H9 (cell line): ENCODE data around the gene PAPOLA. TPM values are rescaled to one million over a fixed set of nuclear protein-coding genes. Genes with fewer than 3 reads are reported as not detected.

ENCODE experiments used
- DNase-seq: peaks from one replicate; pipeline ENCODE4 v3.0.0-alpha.2; 2017
- H2AFZ ChIP-seq: one replicate; pipeline ENCODE4 v1.6.1; 2013; ENCODE audit warnings: mild to moderate bottlenecking, low read length, control low read depth, moderate library complexity
- H2AK5ac ChIP-seq: 2 replicates; pipeline ENCODE4 v1.6.1; 2013; ENCODE audit warnings: low read length, control low read depth, mixed read lengths; ENCODE audit not compliant: insufficient read length
- H2BK120ac ChIP-seq: one replicate; pipeline ENCODE4 v1.6.1; 2013; ENCODE audit warnings: low read depth, mild to moderate bottlenecking, low read length, control low read depth, inconsistent platforms; ENCODE audit not compliant: poor library complexity, severe bottlenecking
- H2BK12ac ChIP-seq: 2 replicates; pipeline ENCODE4 v1.6.1; 2013; ENCODE audit warnings: low read length, control low read depth, mixed read lengths, low read depth; ENCODE audit not compliant: insufficient read length
- H2BK15ac ChIP-seq: 2 replicates; pipeline ENCODE4 v1.6.1; 2013; ENCODE audit warnings: low read depth, low read length, control low read depth
- H2BK20ac ChIP-seq: one replicate; pipeline ENCODE4 v1.6.1; 2013; ENCODE audit warnings: low read depth, mild to moderate bottlenecking, low read length, control low read depth, inconsistent platforms; ENCODE audit not compliant: poor library complexity, severe bottlenecking
- H2BK5ac ChIP-seq: 2 replicates; pipeline ENCODE4 v1.6.1; 2013; ENCODE audit warnings: low read length, control low read depth, mixed read lengths; ENCODE audit not compliant: insufficient read length
- H3K14ac ChIP-seq: 2 replicates; pipeline ENCODE4 v1.6.1; 2013; ENCODE audit warnings: low read length, control low read depth; ENCODE audit not compliant: insufficient read depth
- H3K18ac ChIP-seq: 2 replicates; pipeline ENCODE4 v1.6.1; 2013; ENCODE audit warnings: low read depth, mild to moderate bottlenecking, mixed read lengths, low read length, control low read depth; ENCODE audit not compliant: insufficient read length
- H3K23ac ChIP-seq: 2 replicates; pipeline ENCODE4 v1.6.1; 2013; ENCODE audit warnings: low read length, control low read depth, mixed read lengths, low read depth; ENCODE audit not compliant: insufficient read length
- H3K23me2 ChIP-seq: 2 replicates; pipeline ENCODE4 v1.6.1; 2013; ENCODE audit warnings: low read depth, mild to moderate bottlenecking, mixed read lengths, low read length, control low read depth; ENCODE audit not compliant: insufficient read length, poor library complexity, severe bottlenecking
- H3K27ac ChIP-seq: 2 replicates; pipeline ENCODE4 v1.5.1; 2013; ENCODE audit warnings: low read length, control low read depth, mixed read lengths, low read depth; ENCODE audit not compliant: insufficient read length
- H3K27me3 ChIP-seq: 2 replicates; pipeline ENCODE4 v1.6.1; 2013; ENCODE audit warnings: low read length, control low read depth, inconsistent platforms; ENCODE audit not compliant: insufficient read depth
- H3K4ac ChIP-seq: 2 replicates; pipeline ENCODE4 v1.6.1; 2013; ENCODE audit warnings: low read depth, mild to moderate bottlenecking, control low read depth, inconsistent platforms, low read length, moderate library complexity
- H3K4me1 ChIP-seq: 2 replicates; pipeline ENCODE4 v1.6.1; 2013; ENCODE audit warnings: low read length, control low read depth, inconsistent platforms; ENCODE audit not compliant: insufficient read depth
- H3K4me2 ChIP-seq: 2 replicates; pipeline ENCODE4 v1.6.1; 2013; ENCODE audit warnings: low read length, control low read depth, mixed read lengths; ENCODE audit not compliant: insufficient read length, insufficient read depth
- H3K56ac ChIP-seq: 2 replicates; pipeline ENCODE4 v1.6.1; 2013; ENCODE audit warnings: low read depth, mild to moderate bottlenecking, mixed read lengths, low read length, control low read depth; ENCODE audit not compliant: insufficient read length
- H3K79me1 ChIP-seq: 2 replicates; pipeline ENCODE4 v1.6.1; 2013; ENCODE audit warnings: low read depth, mild to moderate bottlenecking, moderate library complexity, low read length, control low read depth, inconsistent platforms; ENCODE audit not compliant: insufficient read depth, poor library complexity, severe bottlenecking
- H3K79me2 ChIP-seq: 2 replicates; pipeline ENCODE4 v1.6.1; 2013; ENCODE audit warnings: low read length, control low read depth, inconsistent platforms; ENCODE audit not compliant: insufficient read depth
- H3K9ac ChIP-seq: 2 replicates; pipeline ENCODE4 v1.6.1; 2013; ENCODE audit warnings: low read length, control low read depth, mixed read lengths; ENCODE audit not compliant: insufficient read length; ENCODE audit errors: extremely low read depth
- H3K9me3 ChIP-seq: one replicate; pipeline ENCODE4 v1.6.1; 2013; ENCODE audit warnings: low read depth, low read length, inconsistent platforms; ENCODE audit not compliant: control insufficient read depth
- H3T11ph ChIP-seq: one replicate; pipeline ENCODE4 v1.6.1; 2013; ENCODE audit warnings: mild to moderate bottlenecking, low read length, control low read depth, inconsistent platforms
- H4K20me1 ChIP-seq: one replicate; pipeline ENCODE4 v1.6.1; 2013; ENCODE audit not compliant: control insufficient read depth, insufficient read length, insufficient read depth
- H4K5ac ChIP-seq: 2 replicates; pipeline ENCODE4 v1.6.1; 2013; ENCODE audit warnings: low read depth, mild to moderate bottlenecking, mixed read lengths, low read length, control low read depth; ENCODE audit not compliant: insufficient read length
- H4K8ac ChIP-seq: replicated peaks from 2 replicates; pipeline ENCODE4 v1.6.1; 2013; ENCODE audit warnings: low read length, control low read depth, mixed read lengths, low read depth; ENCODE audit not compliant: insufficient read length
- H4K91ac ChIP-seq: 2 replicates; pipeline ENCODE4 v1.6.1; 2013; ENCODE audit warnings: low read depth, mild to moderate bottlenecking, moderate library complexity, mixed read lengths, low read length, control low read depth; ENCODE audit not compliant: insufficient read length
- H3K27ac Mint-ChIP-seq, 3 experiments: 2 replicates in 2 of 3; 3 replicates in 1 of 3; pipeline ENCODE4 v1.8.0; 2020 to 2021; ENCODE audit warnings: mixed read lengths in 3 of 3, mild to moderate bottlenecking in 1 of 3, moderate library complexity in 1 of 3
- H3K27me3 Mint-ChIP-seq: 2 replicates; pipeline ENCODE4 v1.8.0; 2021; ENCODE audit warnings: low read depth, mild to moderate bottlenecking, moderate library complexity, mixed read lengths
- H3K36me3 Mint-ChIP-seq, 3 experiments: 2 replicates in 2 of 3; 3 replicates in 1 of 3; pipeline ENCODE4 v1.8.0; 2020 to 2021; ENCODE audit warnings: low read depth in 3 of 3, mixed read lengths in 3 of 3; ENCODE audit not compliant: insufficient read depth in 1 of 3
- H3K4me1 Mint-ChIP-seq, 2 experiments: 2 replicates each; pipeline ENCODE4 v1.8.0; 2020; ENCODE audit warnings: mixed read lengths in 2 of 2
- H3K4me3 Mint-ChIP-seq, 2 experiments: 2 replicates in 1 of 2; 3 replicates in 1 of 2; pipeline ENCODE4 v1.8.0; 2020 to 2021; ENCODE audit warnings: mild to moderate bottlenecking in 2 of 2, mixed read lengths in 2 of 2, moderate library complexity in 1 of 2
- H3K9me3 Mint-ChIP-seq, 2 experiments: 2 replicates in 1 of 2; 3 replicates in 1 of 2; pipeline ENCODE4 v1.8.0; 2020; ENCODE audit warnings: mild to moderate bottlenecking in 2 of 2, mixed read lengths in 2 of 2, moderate library complexity in 1 of 2
- CTCF ChIP-seq: fragments of 200-600 bp; sonication (generic); conservative IDR thresholded peaks from 3 replicates; pipeline ENCODE4 v1.8.0; 2021; ENCODE audit warnings: antibody characterized with exemption, mild to moderate bottlenecking
- WGBS: extraction: QIAGEN DNeasy Blood & Tissue Kit; methylation state at CpG from one replicate; pipeline ENCODE4 v1.1.7; 2013; ENCODE audit warnings: missing lambda C conversion rate, low lambda C conversion rate, mixed read lengths; ENCODE audit not compliant: insufficient read length; ENCODE audit errors: extremely low coverage; 5-methylcytosine and 5-hydroxymethylcytosine counted together
- total RNA-seq: library from RNA; stranded (reverse); gene quantifications from 2 replicates; pipeline ENCODE4 v1.2.1, GENCODE V29; 2021

PAPOLA gene
- total RNA-seq, 1 experiment from 2014 or later = 188 TPM

GRCh38 chr14:96614481-96614881 is 112.3 kb downstream of the PAPOLA start:
- no peaks in the 10 kb centered on the region for H3K79me2 ChIP-seq
- H3K9ac ChIP-seq = no peak overlapping the region
- H3K36me3 Mint-ChIP-seq = no peaks in the 10 kb centered on the region; a peak in 2 of 7 replicates
- no peak overlapping the region for H2BK120ac ChIP-seq
- no peak overlapping the region for H3K4me2 ChIP-seq
- no peak overlapping the region; a peak in 1 of 7 replicates for H3K27ac Mint-ChIP-seq
- no peak overlapping the region for H2BK20ac ChIP-seq
- no peak overlapping the region for H3K4ac ChIP-seq
- no peak overlapping the region for H3K56ac ChIP-seq
- no peak overlapping the region for H2BK15ac ChIP-seq
- TF ChIP-seq CTCF = no peak
- H3K27ac ChIP-seq = no peak overlapping the region
- no peak overlapping the region for H4K5ac ChIP-seq
- H2BK5ac ChIP-seq = no peak overlapping the region
- H2AFZ ChIP-seq = no peak overlapping the region
- no peaks in the 10 kb centered on the region for H3K9me3 ChIP-seq
- H3K27me3 ChIP-seq = no peaks in the 10 kb centered on the region
- H3K23me2 ChIP-seq = no peaks in the 10 kb centered on the region
- peaks cover 0 to 4% of the 10 kb centered on the region in 2 experiments; a peak in 2 of 5 replicates for H3K9me3 Mint-ChIP-seq
- no peak overlapping the region for H2BK12ac ChIP-seq
- no peak overlapping the region for H3K23ac ChIP-seq
- H4K8ac ChIP-seq = no peak overlapping the region
- peaks cover 8 to 10% of the 10 kb centered on the region in 2 experiments for H3K4me1 Mint-ChIP-seq
- no peak overlapping the region for H3K18ac ChIP-seq
- no peak overlapping the region for H2AK5ac ChIP-seq
- H3K27me3 Mint-ChIP-seq = peaks cover 41% of the 10 kb centered on the region
- no peak overlapping the region for H4K91ac ChIP-seq
- no peaks in the 10 kb centered on the region for H3K4me1 ChIP-seq
- H4K20me1 ChIP-seq = no peaks in the 10 kb centered on the region
- no CpG with 5 or more reads among the region's 16 CpGs for WGBS
- H3K4me3 Mint-ChIP-seq = no peak overlapping the region
- no peaks in the 10 kb centered on the region for H3K79me1 ChIP-seq
- no peak overlapping the region for H3T11ph ChIP-seq
- DNase-seq = no peak
- H3K14ac ChIP-seq = no peak overlapping the region; the same call in 1 of the 2 replicates
